KMS-11 (cell line): Measurements from ENCODE around the gene OSBP2.

Experiments used
- H2AFZ ChIP-seq: fragments of 200-600 bp; sonication (generic); 2 replicates; pipeline ENCODE4 v1.6.1; 2016; ENCODE audit warnings: antibody characterized with exemption, mixed run types, low read depth
- H3K27ac ChIP-seq: fragments of 200-600 bp; sonication (generic); 2 replicates; pipeline ENCODE4 v1.6.1; 2016; ENCODE audit warnings: mild to moderate bottlenecking, mixed run types
- H3K27me3 ChIP-seq: fragments of 200-600 bp; sonication (generic); 2 replicates; pipeline ENCODE4 v1.6.1; 2017; ENCODE audit warnings: mild to moderate bottlenecking, low read depth, mixed run types, moderate library complexity; ENCODE audit not compliant: insufficient read depth
- H3K36me3 ChIP-seq: fragments of 200-600 bp; sonication (generic); 2 replicates; pipeline ENCODE4 v1.6.1; 2017; ENCODE audit warnings: mild to moderate bottlenecking, mixed run types; ENCODE audit not compliant: insufficient read depth
- H3K4me1 ChIP-seq: fragments of 200-600 bp; sonication (generic); 2 replicates; pipeline ENCODE4 v1.6.1; 2016; ENCODE audit warnings: mild to moderate bottlenecking, low read depth, mixed run types; ENCODE audit not compliant: poor library complexity, severe bottlenecking
- H3K4me2 ChIP-seq: fragments of 200-600 bp; sonication (generic); 2 replicates; pipeline ENCODE4 v1.7.0; 2016; ENCODE audit warnings: mild to moderate bottlenecking, mixed run types
- H3K4me3 ChIP-seq: fragments of 200-600 bp; sonication (generic); IDR thresholded peaks from 2 replicates; pipeline ENCODE4 v1.6.1; 2017; ENCODE audit warnings: low read depth, low read length, mixed read lengths; ENCODE audit not compliant: insufficient read depth
- H3K79me2 ChIP-seq: fragments of 200-600 bp; sonication (generic); 2 replicates; pipeline ENCODE4 v1.6.1; 2016; ENCODE audit warnings: low read depth, mixed run types; ENCODE audit not compliant: insufficient read depth
- H3K9ac ChIP-seq: fragments of 200-600 bp; sonication (generic); 2 replicates; pipeline ENCODE4 v1.6.1; 2016; ENCODE audit warnings: mild to moderate bottlenecking, mixed run types
- H4K20me1 ChIP-seq: fragments of 200-600 bp; sonication (generic); 2 replicates; pipeline ENCODE4 v1.6.1; 2016; ENCODE audit warnings: mild to moderate bottlenecking, mixed run types; ENCODE audit not compliant: insufficient read depth
- CTCF ChIP-seq: fragments of 200-600 bp; sonication (generic); conservative IDR thresholded peaks from 2 replicates; pipeline ENCODE4 v1.6.1; 2017; ENCODE audit warnings: low read depth, mild to moderate bottlenecking, antibody characterized with exemption, low read length, moderate library complexity, mixed read lengths

Gene OSBP2

DNA sequence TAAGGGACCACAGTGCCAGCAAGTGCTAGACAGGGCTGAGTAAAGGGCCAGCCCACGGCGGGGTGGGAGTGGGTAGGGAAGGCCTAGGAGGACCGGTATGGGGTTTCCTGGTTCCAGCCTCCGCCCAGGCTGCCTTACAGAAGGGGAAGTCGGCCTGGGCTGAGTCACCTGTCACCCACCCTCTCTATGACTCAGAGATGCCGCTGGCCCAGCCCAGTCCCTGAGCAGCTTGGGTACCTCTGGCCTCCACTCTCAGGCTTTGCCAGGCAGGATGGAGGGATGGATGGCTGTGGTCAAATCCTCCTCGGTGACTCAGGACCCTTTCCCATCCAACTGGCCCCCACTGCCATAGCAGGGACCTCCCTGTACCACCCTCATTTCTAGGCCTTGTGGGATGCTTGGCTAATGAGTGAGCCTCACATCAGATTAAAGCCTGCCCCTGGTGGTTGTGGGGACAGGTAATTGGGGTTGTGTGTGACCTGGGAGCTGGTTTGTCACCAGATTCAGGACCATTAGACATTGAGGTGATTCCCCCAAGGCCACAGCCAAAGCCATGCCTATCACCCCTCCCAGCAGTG lies 45.2 kb upstream of the OSBP2 start:
- Histone ChIP-seq H4K20me1 (no peaks in the 10 kb centered on the region), H3K36me3 (no peaks in the 10 kb centered on the region), H3K4me2 (no peak overlapping the region), H3K4me3 (no peak overlapping the region), H2AFZ (no peak overlapping the region), H3K27ac (no peak overlapping the region), H3K79me2 (no peaks in the 10 kb centered on the region), H3K27me3 (no peaks in the 10 kb centered on the region), H3K4me1 (no peaks in the 10 kb centered on the region), H3K9ac (no peak overlapping the region)
- TF ChIP-seq CTCF, result no peak

GRCh38 chr22:30650508-30651116 lies 44.1 kb upstream of the OSBP2 start:
- no peak for TF ChIP-seq CTCF
- Histone ChIP-seq H3K4me2 (no peak overlapping the region), H3K27me3 (no peaks in the 10 kb centered on the region), H3K36me3 (no peaks in the 10 kb centered on the region), H3K79me2 (no peaks in the 10 kb centered on the region), H2AFZ (no peak overlapping the region), H3K4me1 (no peaks in the 10 kb centered on the region), H4K20me1 (no peaks in the 10 kb centered on the region), H3K9ac (no peak overlapping the region), H3K4me3 (no peak overlapping the region), H3K27ac (no peak overlapping the region)

DNA sequence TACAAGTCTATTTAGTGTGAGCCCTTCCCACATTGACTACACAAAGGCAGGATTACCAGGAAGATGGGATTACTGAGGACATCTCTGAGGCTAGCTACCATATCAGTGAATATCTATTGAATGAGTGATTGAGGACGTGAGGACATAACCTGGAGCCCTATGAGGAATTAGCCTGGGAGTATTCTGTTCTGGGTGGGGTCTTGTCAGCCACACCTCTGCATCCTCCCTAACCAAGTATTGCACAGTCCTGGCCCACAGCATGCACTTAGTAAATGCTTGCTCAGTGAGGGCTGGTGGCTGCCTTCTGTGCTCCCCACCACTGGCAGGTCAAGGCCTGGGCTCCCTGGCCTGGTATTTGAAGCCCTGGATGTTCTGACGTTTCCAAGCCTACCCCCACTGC lies 41.8 kb upstream of the OSBP2 start:
- no peaks in the 10 kb centered on the region for H4K20me1 ChIP-seq

DNA sequence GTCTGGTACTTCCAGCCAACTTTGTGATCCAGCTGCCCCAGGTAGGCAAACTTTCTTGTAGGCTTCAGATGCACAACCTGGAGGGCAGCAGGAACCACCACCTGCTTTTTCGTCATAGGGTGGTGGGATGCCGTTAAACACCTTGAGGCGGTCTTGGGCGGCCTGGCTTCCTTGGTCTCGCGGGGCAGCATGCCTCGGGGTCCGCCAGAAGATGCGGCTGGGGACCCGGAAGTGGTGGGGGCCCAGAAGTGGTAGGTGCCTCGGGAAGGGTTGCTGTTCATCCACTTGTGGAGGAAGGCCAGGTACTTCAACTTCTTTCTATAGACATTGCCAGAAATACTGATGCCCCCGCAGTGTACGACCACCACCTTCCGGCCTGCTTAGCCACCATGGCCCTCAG lies 40.3 kb upstream of the OSBP2 start:
- TF ChIP-seq CTCF, result no peak
- no peak overlapping the region for H3K4me2 ChIP-seq
- H3K36me3 ChIP-seq, result no peaks in the 10 kb centered on the region
- H3K27me3 ChIP-seq, result no peaks in the 10 kb centered on the region
- H3K79me2 ChIP-seq, result no peaks in the 10 kb centered on the region
- no peak overlapping the region for H3K9ac ChIP-seq
- no peak overlapping the region for H2AFZ ChIP-seq
- H4K20me1 ChIP-seq, result no peaks in the 10 kb centered on the region
- H3K4me1 ChIP-seq, result no peaks in the 10 kb centered on the region
- H3K27ac ChIP-seq, result no peak overlapping the region
- no peak overlapping the region for H3K4me3 ChIP-seq

More for the DNA sequence above, 41.8 kb upstream of the OSBP2 start:
- Histone ChIP-seq H3K4me1 (no peaks in the 10 kb centered on the region), H3K9ac (no peak overlapping the region), H2AFZ (no peak overlapping the region), H3K27me3 (no peaks in the 10 kb centered on the region), H3K4me2 (no peak overlapping the region), H3K79me2 (no peaks in the 10 kb centered on the region), H3K36me3 (no peaks in the 10 kb centered on the region), H3K4me3 (no peak overlapping the region), H3K27ac (no peak overlapping the region)
- TF ChIP-seq CTCF, result no peak
